Measurements from ENCODE around the gene ASTN2. TPM values are rescaled to one million over a fixed set of nuclear protein-coding genes. Genes with fewer than 3 reads are reported as not detected.

ASTN2 gene
- total and polyA plus RNA-seq, 9 of the 15 experiments (the other 6 are each of a cell fraction or from before 2014, with no cell fraction given) = 0.56 to 3.5 (median 1.9) TPM

- Histone ChIP-seq H3K27me3 (ENCODE audit: control insufficient read depth in 2 of 2, insufficient read depth in 2 of 2, low read length in 2 of 2) (no peaks in the 10 kb centered on the region), H3K36me3 (ENCODE audit: control insufficient read depth, insufficient read depth, low read length) (no peaks in the 10 kb centered on the region), H3K9me1 (ENCODE audit: control insufficient read depth, insufficient read depth, low read length) (no peaks in the 10 kb centered on the region), H4K20me1 (replicated peaks; ENCODE audit: control insufficient read depth, insufficient read depth, low read length) (no peaks in the 10 kb centered on the region), H3K9ac (ENCODE audit: insufficient read depth in 1 of 2, low read depth in 2 of 2, low read length in 2 of 2) (no peak overlapping the region), H3K4me2 (ENCODE audit: insufficient read depth, low read length) (no peak overlapping the region), H3K79me2 (ENCODE audit: control insufficient read depth, insufficient read depth, low read length) (no peaks in the 10 kb centered on the region), H3K9me3 (replicated peaks; ENCODE audit: control insufficient read depth, insufficient read depth, low read depth, low read length) (no peaks in the 10 kb centered on the region), H3K27ac (ENCODE audit: extremely low read depth, low read depth, low read length) (no peak overlapping the region), H2AFZ (ENCODE audit: low read depth, low read length) (no peak overlapping the region), H3K4me1 (replicated peaks in 1 of 2; ENCODE audit: control insufficient read depth in 2 of 2, insufficient read depth in 2 of 2, low read length in 2 of 2) (no peaks in the 10 kb centered on the region), H3K4me3 (no peak overlapping the region)
- TF ChIP-seq RBM17 (IDR thresholded peaks at IDR 0.05; ENCODE audit: borderline replicate concordance, low read depth, low read length) (no peak), ELF1 (tag; IDR thresholded peaks at IDR 0.05) (no peak), TFAM (CRISPR knock-in tag; conservative IDR thresholded peaks at IDR 0.05) (no peak), GATA2 (CRISPR knock-in tag; IDR thresholded peaks at IDR 0.05) (no peak), MNT (conservative IDR thresholded peaks at IDR 0.05) (no peak), HIVEP1 (CRISPR knock-in tag; IDR thresholded peaks at IDR 0.05) (no peak), NRF1 (conservative IDR thresholded peaks at IDR 0.05 in 1 of 2, IDR thresholded peaks at IDR 0.05 in 1 of 2) (no peak), ZKSCAN1 (IDR thresholded peaks at IDR 0.05; ENCODE audit: low read depth, low read length) (no peak), RFX1 (IDR thresholded peaks at IDR 0.05) (no peak), ZNF431 (CRISPR knock-in tag; IDR thresholded peaks at IDR 0.05) (no peak), IRF2 (CRISPR knock-in tag; IDR thresholded peaks at IDR 0.05) (no peak), ERF (CRISPR knock-in tag; IDR thresholded peaks at IDR 0.05) (no peak), ZNF75A (CRISPR knock-in tag; IDR thresholded peaks at IDR 0.05) (no peak), ZNF696 (CRISPR knock-in tag; conservative IDR thresholded peaks at IDR 0.05) (no peak), BRF1 (IDR thresholded peaks at IDR 0.05; ENCODE audit: borderline replicate concordance, extremely low read depth, insufficient read length) (no peak), ZBTB7A (IDR thresholded peaks at IDR 0.05; ENCODE audit: borderline replicate concordance, control insufficient read depth, low read depth, low read length) (no peak), BCL6 (CRISPR knock-in tag; IDR thresholded peaks at IDR 0.05) (no peak), PHB (CRISPR knock-in tag; IDR thresholded peaks at IDR 0.05) (no peak), SOX6 (IDR thresholded peaks at IDR 0.05) (no peak)
- intact Hi-C loops (cut with micrococcal nuclease) (no loop called here), in situ Hi-C loops (cut with MboI) (no loop called here)
- CTCF ChIA-PET (ENCODE audit: low intra/inter-chr PET ratio) = no interaction called here
- DNase-seq (ENCODE audit: extremely low read depth in 1 of 4, low spot score in 3 of 4) (no peak), FAIRE-seq (no peak), ATAC-seq (no peak)
- POLR2A ChIA-PET = no interaction called here
- no TSS peak for BruUV-seq (replicated peaks)
- 8% methylated on average over 2 of the region's 2 CpGs for WGBS (ENCODE audit: insufficient coverage, low coverage, missing lambda C conversion rate)
These were observed 414.6 kb downstream of the ASTN2 start for GRCh38 chr9:117000196-117000723.

All from K562 (cell line).